Upper lobe of left lung (tissue), 4 donors: ENCODE results near the gene SFT2D3.

Experiments
- CTCF ChIP-seq, 6 experiments: fragments of 450-650 bp in 4 of 6; fragments of 200-600 bp in 2 of 6; sonication (generic) in 2 of 6; IDR thresholded peaks; one replicate each; pipeline ENCODE4 v1.5.1; 2016 to 2019; ENCODE audit warnings: antibody characterized with exemption in 6 of 6
- POLR2AphosphoS5 ChIP-seq, 2 donors: sonication (generic); formaldehyde crosslinking; IDR thresholded peaks; one replicate each; pipeline ENCODE4 v1.5.1; 2017; ENCODE audit warnings: antibody characterized with exemption in 2 of 2

- TF ChIP-seq CTCF (IDR thresholded peaks at IDR 0.05) (no peak), POLR2AphosphoS5 (IDR thresholded peaks at IDR 0.05) (no peak)
Observed at GRCh38 chr2:127651971-127652550, 49.2 kb upstream of the SFT2D3 start.
